HepG2 (cell line): Measurements from ENCODE around the gene ZCCHC3. TPM values are rescaled to one million over a fixed set of nuclear protein-coding genes. Genes with fewer than 3 reads are reported as not detected.

Experiments used
- DR1 ChIP-seq: sonication (generic); formaldehyde crosslinking; IDR thresholded peaks from 2 replicates; pipeline ENCODE4 v1.8.0; 2021; ENCODE audit warnings: mild to moderate bottlenecking, missing genetic modification reagents, inconsistent platforms
- ETV5 ChIP-seq: IDR thresholded peaks from 2 replicates; pipeline ENCODE4 v1.6.1; 2018; ENCODE audit warnings: missing biosample characterization, missing genetic modification reagents, inconsistent platforms, borderline replicate concordance
- GTF2F1 ChIP-seq: fragments of 150-350 bp; IDR thresholded peaks from 2 replicates; pipeline ENCODE4 v1.6.1; 2014; ENCODE audit warnings: low read length
- HDAC6 ChIP-seq: fragments of 200-600 bp; sonication (generic); IDR thresholded peaks from 2 replicates; pipeline ENCODE4 v1.7.0; 2017; ENCODE audit warnings: mild to moderate bottlenecking, antibody characterized with exemption, low read length, low read depth
- HOXA7 ChIP-seq: sonication (generic); formaldehyde crosslinking; IDR thresholded peaks from 2 replicates; pipeline ENCODE4 v1.8.1; 2022; ENCODE audit warnings: mild to moderate bottlenecking, missing genetic modification reagents, moderate library complexity
- KLF9 ChIP-seq: IDR thresholded peaks from 2 replicates; pipeline ENCODE4 v1.6.1; 2016; ENCODE audit warnings: low read depth
- MBD4 ChIP-seq: IDR thresholded peaks from 2 replicates; pipeline ENCODE4 v1.6.1; 2012; ENCODE audit warnings: low read length, inconsistent platforms, borderline replicate concordance
- MIER2 ChIP-seq: IDR thresholded peaks from 2 replicates; pipeline ENCODE4 v1.6.1; 2016; ENCODE audit warnings: missing biosample characterization, missing genetic modification reagents
- MZF1 ChIP-seq: sonication (generic); formaldehyde crosslinking; IDR thresholded peaks from 2 replicates; pipeline ENCODE4 v1.8.1; 2023; ENCODE audit warnings: mild to moderate bottlenecking, missing genetic modification reagents, borderline replicate concordance
- SALL1 ChIP-seq: sonication (generic); formaldehyde crosslinking; IDR thresholded peaks from 2 replicates; pipeline ENCODE4 v1.8.0; 2022; ENCODE audit warnings: mild to moderate bottlenecking, missing genetic modification reagents
- STAT5B ChIP-seq: sonication (generic); formaldehyde crosslinking; IDR thresholded peaks from 2 replicates; pipeline ENCODE4 v1.4.0; 2020; ENCODE audit warnings: missing genetic modification reagents
- TEAD2 ChIP-seq: sonication (generic); formaldehyde crosslinking; IDR thresholded peaks from 2 replicates; pipeline ENCODE4 v1.9.0; 2021; ENCODE audit warnings: missing genetic modification reagents
- ZBTB8A ChIP-seq: sonication (generic); formaldehyde crosslinking; IDR thresholded peaks from 2 replicates; pipeline ENCODE4 v1.4.0; 2020; ENCODE audit warnings: mild to moderate bottlenecking, low read depth, missing genetic modification reagents, borderline replicate concordance
- ZKSCAN1 ChIP-seq: fragments of 150-350 bp; IDR thresholded peaks from 2 replicates; pipeline ENCODE4 v1.6.1; 2014; ENCODE audit warnings: low read length
- ZNF275 ChIP-seq: sonication (generic); formaldehyde crosslinking; IDR thresholded peaks from 2 replicates; pipeline ENCODE4 v1.8.0; 2022; ENCODE audit warnings: missing genetic modification reagents, mild to moderate bottlenecking, inconsistent platforms, borderline replicate concordance
- ZNF562 ChIP-seq: sonication (generic); formaldehyde crosslinking; IDR thresholded peaks from 2 replicates; pipeline ENCODE4 v1.8.0; 2022; ENCODE audit warnings: missing genetic modification reagents, borderline replicate concordance
- ZNF639 ChIP-seq: conservative IDR thresholded peaks from 2 replicates; pipeline ENCODE4 v1.6.1; 2018; ENCODE audit warnings: missing genetic modification reagents
- ZNF674 ChIP-seq: sonication (generic); formaldehyde crosslinking; IDR thresholded peaks from 2 replicates; pipeline ENCODE4 v1.5.0; 2020; ENCODE audit warnings: low read depth, mild to moderate bottlenecking, missing genetic modification reagents
- ZNF816 ChIP-seq: sonication (generic); formaldehyde crosslinking; IDR thresholded peaks from 2 replicates; pipeline ENCODE4 v1.8.0; 2022; ENCODE audit warnings: missing genetic modification reagents, mild to moderate bottlenecking, borderline replicate concordance
- ZNF850 ChIP-seq: sonication (generic); formaldehyde crosslinking; conservative IDR thresholded peaks from 2 replicates; pipeline ENCODE4 v1.9.0; 2021; ENCODE audit warnings: mild to moderate bottlenecking, missing genetic modification reagents
- ZSCAN12 ChIP-seq: sonication (generic); formaldehyde crosslinking; IDR thresholded peaks from 2 replicates; pipeline ENCODE4 v1.9.0; 2021; ENCODE audit warnings: mild to moderate bottlenecking, missing genetic modification reagents
- ZZZ3 ChIP-seq: sonication (generic); formaldehyde crosslinking; IDR thresholded peaks from 2 replicates; pipeline ENCODE4 v1.4.0; 2020; ENCODE audit warnings: missing genetic modification reagents, mild to moderate bottlenecking, borderline replicate concordance
- polyA plus RNA-seq, 8 experiments: library from polyadenylated mRNA; depleted of rRNA in 3 of 8; stranded (reverse) in 7 of 8; unstranded in 1 of 8; fragments of >200 nt; fragmentation: Illumina TruSeq in 4 of 8; extraction: Trizol in 4 of 8; gene quantifications; 2 replicates each; pipeline versions ENCODE4 v1.2.1 to v1.2.3, GENCODE V29; 2011 to 2016; ENCODE audit warnings: low read depth in 4 of 8, missing spikeins in 1 of 8, mixed read lengths in 1 of 8; ENCODE audit not compliant: insufficient read depth in 1 of 8
- total RNA-seq, 5 experiments: library from RNA; depleted of rRNA; stranded (reverse); fragments of >200 nt; fragmentation: Illumina TruSeq; extraction: Trizol; gene quantifications; 2 replicates each; pipeline ENCODE4 v1.2.3, GENCODE V29; 2016; ENCODE audit warnings: low read depth in 1 of 5
- TF ChIP-seq, protein P1 (sequence below): sonication (generic); formaldehyde crosslinking; IDR thresholded peaks from 2 replicates; pipeline ENCODE4 v1.9.0; 2022; ENCODE audit warnings: low read depth, missing genetic modification reagents
- TF ChIP-seq, protein P2 (sequence below): sonication (generic); formaldehyde crosslinking; IDR thresholded peaks from 2 replicates; pipeline ENCODE4 v1.5.0; 2020; ENCODE audit warnings: missing genetic modification reagents, mild to moderate bottlenecking, borderline replicate concordance

Gene ZCCHC3
- total and polyA plus RNA-seq, 2 of the 13 experiments (the other 11 are each of a cell fraction or from before 2014, with no cell fraction given) = 46.6 to 63.0 TPM

DNA sequence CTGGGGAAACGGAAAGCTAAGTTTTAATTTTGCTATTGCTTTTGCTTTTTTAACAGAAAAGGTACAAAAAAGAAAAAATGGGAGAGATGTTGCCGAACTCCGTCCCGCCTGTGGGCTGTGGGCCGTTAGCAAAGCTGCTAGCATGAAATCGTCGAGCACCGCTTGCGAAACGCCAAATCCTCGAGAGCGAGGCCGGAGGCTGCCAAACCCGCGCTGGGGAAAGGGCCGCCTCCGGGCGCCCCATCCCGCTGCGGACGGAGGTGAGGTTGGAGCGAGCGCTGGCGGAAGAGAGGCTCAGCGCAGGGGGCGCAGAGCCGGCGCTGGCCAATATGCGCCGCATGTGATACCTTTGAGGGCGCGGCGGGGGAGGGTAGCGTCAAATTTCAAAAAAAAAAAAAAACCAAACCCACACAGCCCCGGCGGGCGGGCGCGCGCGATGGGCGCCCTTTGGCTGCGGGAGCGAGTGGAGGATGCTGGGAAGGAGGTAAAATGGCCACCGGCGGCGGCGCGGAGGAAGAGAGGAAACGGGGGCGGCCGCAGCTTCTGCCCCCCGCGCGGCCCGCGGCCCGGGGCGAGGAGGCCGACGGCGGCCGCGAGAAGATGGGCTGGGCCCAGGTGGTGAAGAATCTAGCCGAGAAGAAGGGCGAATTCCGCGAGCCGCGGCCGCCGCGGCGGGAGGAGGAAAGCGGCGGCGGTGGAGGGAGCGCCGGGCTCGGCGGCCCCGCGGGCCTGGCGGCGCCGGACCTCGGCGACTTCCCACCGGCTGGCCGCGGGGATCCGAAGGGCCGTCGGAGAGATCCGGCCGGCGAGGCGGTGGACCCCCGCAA is at the start of gene ZCCHC3 (continued):
- peak; percentile 98 for TF ChIP-seq ZNF275 (CRISPR knock-in tag)
- peak; percentile 96 for TF ChIP-seq ETV5 (CRISPR knock-in tag)
- TF ChIP-seq ZSCAN12 = peak; percentile 99
- TF ChIP-seq, protein P1, sequence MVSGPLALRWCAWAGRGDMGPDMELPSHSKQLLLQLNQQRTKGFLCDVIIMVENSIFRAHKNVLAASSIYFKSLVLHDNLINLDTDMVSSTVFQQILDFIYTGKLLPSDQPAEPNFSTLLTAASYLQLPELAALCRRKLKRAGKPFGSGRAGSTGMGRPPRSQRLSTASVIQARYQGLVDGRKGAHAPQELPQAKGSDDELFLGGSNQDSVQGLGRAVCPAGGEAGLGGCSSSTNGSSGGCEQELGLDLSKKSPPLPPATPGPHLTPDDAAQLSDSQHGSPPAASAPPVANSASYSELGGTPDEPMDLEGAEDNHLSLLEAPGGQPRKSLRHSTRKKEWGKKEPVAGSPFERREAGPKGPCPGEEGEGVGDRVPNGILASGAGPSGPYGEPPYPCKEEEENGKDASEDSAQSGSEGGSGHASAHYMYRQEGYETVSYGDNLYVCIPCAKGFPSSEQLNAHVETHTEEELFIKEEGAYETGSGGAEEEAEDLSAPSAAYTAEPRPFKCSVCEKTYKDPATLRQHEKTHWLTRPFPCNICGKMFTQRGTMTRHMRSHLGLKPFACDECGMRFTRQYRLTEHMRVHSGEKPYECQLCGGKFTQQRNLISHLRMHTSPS (CRISPR knock-in tag) = peak; percentile 77; the same call in 1 of the 2 replicates
- no peak for TF ChIP-seq MBD4
- TF ChIP-seq ZNF850 (CRISPR knock-in tag) = peak; percentile 97
- TF ChIP-seq ZNF639 = peak; percentile 94
- peak; percentile 74; the same call in 1 of the 2 replicates for TF ChIP-seq ZZZ3 (CRISPR knock-in tag)
- TF ChIP-seq MIER2 = peak; percentile 90
- TF ChIP-seq STAT5B (CRISPR knock-in tag) = peak; percentile 79; the same call in 1 of the 2 replicates
- peak; percentile 97 for TF ChIP-seq KLF9 (CRISPR knock-in tag)
- peak; percentile 89; the same call in 1 of the 2 replicates for TF ChIP-seq ZNF674 (CRISPR knock-in tag)
- no peak for TF ChIP-seq GTF2F1
- TF ChIP-seq ZBTB8A = peak; percentile 86; the same call in 1 of the 2 replicates
- TF ChIP-seq, protein P2, sequence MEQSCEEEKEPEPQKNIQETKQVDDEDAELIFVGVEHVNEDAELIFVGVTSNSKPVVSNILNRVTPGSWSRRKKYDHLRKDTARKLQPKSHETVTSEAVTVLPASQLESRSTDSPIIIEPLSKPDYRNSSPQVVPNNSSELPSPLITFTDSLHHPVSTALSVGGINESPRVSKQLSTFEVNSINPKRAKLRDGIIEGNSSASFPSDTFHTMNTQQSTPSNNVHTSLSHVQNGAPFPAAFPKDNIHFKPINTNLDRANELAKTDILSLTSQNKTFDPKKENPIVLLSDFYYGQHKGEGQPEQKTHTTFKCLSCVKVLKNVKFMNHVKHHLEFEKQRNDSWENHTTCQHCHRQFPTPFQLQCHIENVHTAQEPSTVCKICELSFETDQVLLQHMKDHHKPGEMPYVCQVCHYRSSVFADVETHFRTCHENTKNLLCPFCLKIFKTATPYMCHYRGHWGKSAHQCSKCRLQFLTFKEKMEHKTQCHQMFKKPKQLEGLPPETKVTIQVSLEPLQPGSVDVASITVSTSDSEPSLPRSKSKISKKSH = peak; percentile 99
- TF ChIP-seq ZNF816 (CRISPR knock-in tag) = peak; percentile 100
- TF ChIP-seq TEAD2 = peak; percentile 93; the same call in 1 of the 2 replicates
- TF ChIP-seq DR1 = peak; percentile 97
- no peak for TF ChIP-seq HOXA7 (CRISPR knock-in tag)
- TF ChIP-seq ZKSCAN1 = no peak
- no peak for TF ChIP-seq HDAC6
- peak; percentile 43; the same call in 1 of the 2 replicates for TF ChIP-seq MZF1 (CRISPR knock-in tag)
- peak; percentile 75; the same call in 1 of the 2 replicates for TF ChIP-seq ZNF562
- TF ChIP-seq SALL1 = peak; percentile 98
